HepG2 (cell line): ENCODE data around the gene CAMKK1. TPM values are rescaled to one million over a fixed set of nuclear protein-coding genes. Genes with fewer than 3 reads are reported as not detected.

Source experiments
- ATAC-seq: fragments of 200-7000 bp; cut with Tn5 transposase; 3 replicates; pipeline ENCODE4 v1.9.1; 2020; ENCODE audit warnings: mild to moderate bottlenecking, moderate library complexity
- BruUV-seq: library from RNA; stranded (reverse); fragments of 400-500 nt; replicated peaks from 2 replicates; lab custom pipeline; 2021; lab: Mats Ljungman, UMichigan
- CTCF ChIA-PET: fragments of 300-600 bp; formaldehyde crosslinking; extraction: SDS; loops from one replicate; lab custom pipeline; 2021; ENCODE audit warnings: low total read pairs, inconsistent platforms, low intra/inter-chr PET ratio; lab: Yijun Ruan, JAX
- POLR2A ChIA-PET: fragments of 350-600 bp; sonication (Branson Sonifier 250); formaldehyde crosslinking; loops from one replicate; lab custom pipeline; 2020; ENCODE audit warnings: antibody characterized with exemption, inconsistent platforms; lab: Yijun Ruan, JAX
- DNase-seq: peaks from one replicate; pipeline ENCODE4 v3.0.0-alpha.2; 2015; ENCODE audit warnings: low spot score
- FAIRE-seq: peaks from 3 replicates; lab custom pipeline; 2011; peaks lifted over from hg19 to GRCh38; lab: Jason Lieb, UNC
- H2AFZ ChIP-seq: one replicate; pipeline ENCODE4 v1.6.1; 2011; ENCODE audit warnings: low read length, inconsistent platforms
- H3K27ac ChIP-seq: fragments of 300-600 bp; 3 replicates; pipeline ENCODE4 v1.8.0; 2011; ENCODE audit warnings: mixed run types, mild to moderate bottlenecking, mixed read lengths, low read length, inconsistent platforms; ENCODE audit not compliant: insufficient read depth; ENCODE audit errors: extremely low read length
- H3K27me3 ChIP-seq, 2 experiments: fragments of 200-600 bp in 1 of 2; 2 replicates in 1 of 2; 3 replicates in 1 of 2; pipeline versions ENCODE4 v1.6.0 to v1.8.0; 2011; ENCODE audit warnings: low read length in 2 of 2, mild to moderate bottlenecking in 2 of 2, moderate library complexity in 2 of 2, inconsistent platforms in 1 of 2; ENCODE audit not compliant: insufficient read depth in 2 of 2, control insufficient read depth in 1 of 2
- H3K36me3 ChIP-seq, 2 experiments: fragments of 200-600 bp in 1 of 2; replicated peaks in 1 of 2; 2 replicates in 1 of 2; 3 replicates in 1 of 2; pipeline versions ENCODE4 v1.5.1 to v1.8.0; 2011; ENCODE audit warnings: low read length in 2 of 2, inconsistent platforms in 1 of 2; ENCODE audit not compliant: insufficient read depth in 2 of 2, control insufficient read depth in 1 of 2
- H3K4me1 ChIP-seq: 2 replicates; pipeline ENCODE4 v1.5.1; 2012; ENCODE audit warnings: low read length, inconsistent platforms; ENCODE audit not compliant: insufficient read depth
- H3K4me2 ChIP-seq: 2 replicates; pipeline ENCODE4 v1.6.0; 2011; ENCODE audit warnings: low read depth, low read length, inconsistent platforms
- H3K4me3 ChIP-seq, 3 experiments: fragments of 200-600 bp in 1 of 3; sonication (generic), shearing (Covaris generic) in 1 of 3; replicated peaks in 1 of 3; 2 replicates each; pipeline ENCODE4 v1.5.1; 2011 to 2016; ENCODE audit warnings: low read length in 3 of 3, inconsistent platforms in 2 of 3, low read depth in 2 of 3, mild to moderate bottlenecking in 2 of 3, control low read depth in 1 of 3, mixed read lengths in 1 of 3; ENCODE audit not compliant: insufficient read depth in 1 of 3
- H3K79me2 ChIP-seq: one replicate; pipeline ENCODE4 v1.6.1; 2011; ENCODE audit warnings: low read length, inconsistent platforms; ENCODE audit not compliant: insufficient read depth
- H3K9ac ChIP-seq: 2 replicates; pipeline ENCODE4 v1.6.0; 2011; ENCODE audit warnings: mild to moderate bottlenecking, low read depth, low read length, inconsistent platforms; ENCODE audit not compliant: insufficient read depth
- H3K9me3 ChIP-seq: 2 replicates; pipeline ENCODE4 v1.5.1; 2012; ENCODE audit warnings: mild to moderate bottlenecking, low read length
- H4K20me1 ChIP-seq: 2 replicates; pipeline ENCODE4 v1.6.0; 2011; ENCODE audit warnings: inconsistent platforms, mild to moderate bottlenecking, low read length, moderate library complexity; ENCODE audit not compliant: insufficient read depth
- CHD4 ChIP-seq: fragments of 200-600 bp; sonication (generic); IDR thresholded peaks from 2 replicates; pipeline ENCODE4 v1.7.0; 2017; ENCODE audit warnings: mild to moderate bottlenecking, low read length, borderline replicate concordance
- CREB1 ChIP-seq, 2 experiments: fragments of 450-650 bp in 1 of 2; IDR thresholded peaks; 2 replicates each; pipeline ENCODE4 v1.6.1; 2016 to 2017; ENCODE audit warnings: control low read depth in 1 of 2, mild to moderate bottlenecking in 1 of 2, missing compliant biosample characterization in 1 of 2, missing genetic modification characterization in 1 of 2
- HDAC2 ChIP-seq: sonication (generic); formaldehyde crosslinking; IDR thresholded peaks from 2 replicates; pipeline ENCODE4 v1.4.0; 2020; ENCODE audit warnings: missing genetic modification reagents
- HNF4G ChIP-seq, 2 experiments: sonication (generic) in 1 of 2; formaldehyde crosslinking in 1 of 2; IDR thresholded peaks; 2 replicates each; pipeline versions ENCODE4 v1.4.0 to v1.6.1; 2011 to 2020; ENCODE audit warnings: borderline replicate concordance in 2 of 2, low read depth in 2 of 2, mild to moderate bottlenecking in 2 of 2, low read length in 1 of 2, missing genetic modification reagents in 1 of 2, moderate library complexity in 1 of 2
- HOXA9 ChIP-seq: sonication (generic); formaldehyde crosslinking; IDR thresholded peaks from 2 replicates; pipeline ENCODE4 v1.8.1; 2022; ENCODE audit warnings: missing genetic modification reagents, mild to moderate bottlenecking, moderate library complexity, borderline replicate concordance
- PTBP1 ChIP-seq: fragments of 200-400 bp; formaldehyde crosslinking; IDR thresholded peaks from 2 replicates; pipeline ENCODE4 v1.6.1; 2018; ENCODE audit warnings: low read length, low read depth; ENCODE audit not compliant: poor library complexity, severe bottlenecking
- SP4 ChIP-seq: sonication (generic); formaldehyde crosslinking; IDR thresholded peaks from 2 replicates; pipeline ENCODE4 v1.8.1; 2023; ENCODE audit warnings: mild to moderate bottlenecking, missing genetic modification reagents
- TAF15 ChIP-seq: fragments of 200-400 bp; formaldehyde crosslinking; IDR thresholded peaks from one replicate; pipeline ENCODE4 v1.6.1; 2018; ENCODE audit warnings: mild to moderate bottlenecking, low read depth, low read length; ENCODE audit not compliant: poor library complexity, severe bottlenecking
- TCF12 ChIP-seq, 2 experiments: fragments of 450-650 bp in 1 of 2; sonication (generic) in 1 of 2; formaldehyde crosslinking in 1 of 2; IDR thresholded peaks; 2 replicates each; pipeline versions ENCODE4 v1.6.1 to v1.8.0; 2017 to 2022; ENCODE audit warnings: antibody characterized with exemption in 1 of 2, mild to moderate bottlenecking in 1 of 2, missing genetic modification reagents in 1 of 2, moderate library complexity in 1 of 2
- ZFP62 ChIP-seq: sonication (generic); formaldehyde crosslinking; IDR thresholded peaks from 2 replicates; pipeline ENCODE4 v1.4.0; 2020; ENCODE audit warnings: missing genetic modification reagents
- ZNF354B ChIP-seq: sonication (generic); formaldehyde crosslinking; IDR thresholded peaks from 2 replicates; pipeline ENCODE4 v1.8.0; 2022; ENCODE audit warnings: mild to moderate bottlenecking, missing genetic modification reagents
- ZNF615 ChIP-seq: sonication (generic); formaldehyde crosslinking; IDR thresholded peaks from 2 replicates; pipeline ENCODE4 v1.5.0; 2020; ENCODE audit warnings: mild to moderate bottlenecking, missing genetic modification reagents, borderline replicate concordance
- ZNF776 ChIP-seq: sonication (generic); formaldehyde crosslinking; IDR thresholded peaks from 2 replicates; pipeline ENCODE4 v1.4.0; 2020; ENCODE audit warnings: mild to moderate bottlenecking, missing genetic modification reagents
- WGBS: methylation state at CpG from one replicate; pipeline ENCODE4 v1.1.6; 2017; ENCODE audit warnings: low lambda C conversion rate; 5-methylcytosine and 5-hydroxymethylcytosine counted together
- in situ Hi-C: cut with HindIII; loops from 2 replicates; pipeline ENCODE4 v1.10.0; 2017; ENCODE audit warnings: low pct_unique_long_range_greater_than_20kb; ENCODE audit not compliant: extremely low pct_ligation_motif_present
- intact Hi-C: fragments of 100-400 bp; cut with micrococcal nuclease; formaldehyde crosslinking; loops from one replicate; pipeline ENCODE4 v1.10.0; 2022; ENCODE audit not compliant: unreplicated experiment
- polyA plus RNA-seq, 8 experiments: library from polyadenylated mRNA; depleted of rRNA in 3 of 8; stranded (reverse) in 7 of 8; unstranded in 1 of 8; fragments of >200 nt; fragmentation: Illumina TruSeq in 4 of 8; extraction: Trizol in 4 of 8; gene quantifications; 2 replicates each; pipeline versions ENCODE4 v1.2.1 to v1.2.3, GENCODE V29; 2011 to 2016; ENCODE audit warnings: low read depth in 4 of 8, missing spikeins in 1 of 8, mixed read lengths in 1 of 8; ENCODE audit not compliant: insufficient read depth in 1 of 8
- total RNA-seq, 5 experiments: library from RNA; depleted of rRNA; stranded (reverse); fragments of >200 nt; fragmentation: Illumina TruSeq; extraction: Trizol; gene quantifications; 2 replicates each; pipeline ENCODE4 v1.2.3, GENCODE V29; 2016; ENCODE audit warnings: low read depth in 1 of 5
- TF ChIP-seq, protein P1 (sequence below): sonication (generic); formaldehyde crosslinking; IDR thresholded peaks from 2 replicates; pipeline ENCODE4 v1.8.0; 2022; ENCODE audit warnings: mild to moderate bottlenecking, missing genetic modification reagents; ENCODE audit not compliant: insufficient replicate concordance
- TF ChIP-seq, protein P2 (sequence below): sonication (generic); formaldehyde crosslinking; IDR thresholded peaks from 2 replicates; pipeline ENCODE4 v1.9.0; 2021; ENCODE audit warnings: missing genetic modification reagents, borderline replicate concordance
- TF ChIP-seq, protein P3 (sequence below): sonication (generic); formaldehyde crosslinking; IDR thresholded peaks from 2 replicates; pipeline ENCODE4 v1.4.0; 2020; ENCODE audit warnings: missing genetic modification reagents

The CAMKK1 gene
- total and polyA plus RNA-seq, 2 of the 13 experiments (the other 11 are each of a cell fraction or from before 2014, with no cell fraction given), result 1.5 to 1.6 TPM

DNA sequence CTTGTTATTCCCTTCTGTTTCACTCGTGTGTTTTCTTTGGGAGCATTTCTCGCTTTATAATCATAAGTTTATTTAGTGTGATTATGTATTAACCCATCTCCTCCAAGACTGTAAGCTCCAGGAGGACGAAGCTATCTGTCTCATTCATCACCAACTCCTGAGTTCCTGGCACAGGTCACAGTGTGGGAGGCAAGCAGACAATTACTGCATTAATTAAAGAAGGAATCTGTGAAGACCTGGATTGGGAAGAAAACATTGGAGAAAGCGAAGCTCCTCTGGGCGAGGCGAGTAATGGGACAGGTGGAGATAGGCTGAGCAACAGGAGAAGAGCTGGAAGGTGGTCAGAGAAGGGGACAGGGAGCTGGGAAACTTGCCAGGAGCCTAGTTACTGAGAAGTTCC, 7.8 kb upstream of the CAMKK1 start:
- Histone ChIP-seq H3K9me3 (no peaks in the 10 kb centered on the region), H3K4me3 (no peak overlapping the region), H3K4me2 (no peak overlapping the region), H2AFZ (no peak overlapping the region), H3K79me2 (no peaks in the 10 kb centered on the region), H3K36me3 (no peaks in the 10 kb centered on the region), H4K20me1 (no peaks in the 10 kb centered on the region), H3K27ac (no peak overlapping the region), H3K27me3 (peaks cover 7 to 38% of the 10 kb centered on the region in 2 experiments), H3K9ac (no peak overlapping the region), H3K4me1 (peaks cover 27% of the 10 kb centered on the region)
- no peak for FAIRE-seq
- ATAC-seq, result no peak
- WGBS, result 63% methylated on average over 6 of the region's 6 CpGs
- CTCF ChIA-PET, result no interaction called here
- POLR2A ChIA-PET, result interaction anchor here (0.9 kb wide), 1 partner anchor 55 kb away, joined by 3 read pairs; no protein-coding TSS in a partner anchor
- intact Hi-C loops, result loop anchor here (10.0 kb wide), 1 partner anchor 166 kb away; no protein-coding TSS in a partner anchor
- TF ChIP-seq ZNF776 (CRISPR knock-in tag) (no peak), ZNF354B (CRISPR knock-in tag) (no peak), TCF12 (IDR thresholded peaks at IDR 0.05) (no peak), TCF12 (CRISPR knock-in tag; IDR thresholded peaks at IDR 0.05) (no peak), TAF15 (no peak), CHD4 (no peak), PTBP1 (no peak), ZFP62 (CRISPR knock-in tag) (no peak), HDAC2 (no peak), HOXA9 (no peak), HNF4G (IDR thresholded peaks at IDR 0.05; ENCODE audit: borderline replicate concordance, low read depth, low read length) (no peak), HNF4G (CRISPR knock-in tag; IDR thresholded peaks at IDR 0.05; ENCODE audit: borderline replicate concordance, low read depth) (no peak), CREB1 (IDR thresholded peaks at IDR 0.05) (no peak), CREB1 (CRISPR knock-in tag; IDR thresholded peaks at IDR 0.05) (no peak), ZNF615 (CRISPR knock-in tag) (no peak), SP4 (CRISPR knock-in tag) (no peak)
- TF ChIP-seq, protein P1, sequence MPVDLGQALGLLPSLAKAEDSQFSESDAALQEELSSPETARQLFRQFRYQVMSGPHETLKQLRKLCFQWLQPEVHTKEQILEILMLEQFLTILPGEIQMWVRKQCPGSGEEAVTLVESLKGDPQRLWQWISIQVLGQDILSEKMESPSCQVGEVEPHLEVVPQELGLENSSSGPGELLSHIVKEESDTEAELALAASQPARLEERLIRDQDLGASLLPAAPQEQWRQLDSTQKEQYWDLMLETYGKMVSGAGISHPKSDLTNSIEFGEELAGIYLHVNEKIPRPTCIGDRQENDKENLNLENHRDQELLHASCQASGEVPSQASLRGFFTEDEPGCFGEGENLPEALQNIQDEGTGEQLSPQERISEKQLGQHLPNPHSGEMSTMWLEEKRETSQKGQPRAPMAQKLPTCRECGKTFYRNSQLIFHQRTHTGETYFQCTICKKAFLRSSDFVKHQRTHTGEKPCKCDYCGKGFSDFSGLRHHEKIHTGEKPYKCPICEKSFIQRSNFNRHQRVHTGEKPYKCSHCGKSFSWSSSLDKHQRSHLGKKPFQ (CRISPR knock-in tag), result no peak
- TF ChIP-seq, protein P2, sequence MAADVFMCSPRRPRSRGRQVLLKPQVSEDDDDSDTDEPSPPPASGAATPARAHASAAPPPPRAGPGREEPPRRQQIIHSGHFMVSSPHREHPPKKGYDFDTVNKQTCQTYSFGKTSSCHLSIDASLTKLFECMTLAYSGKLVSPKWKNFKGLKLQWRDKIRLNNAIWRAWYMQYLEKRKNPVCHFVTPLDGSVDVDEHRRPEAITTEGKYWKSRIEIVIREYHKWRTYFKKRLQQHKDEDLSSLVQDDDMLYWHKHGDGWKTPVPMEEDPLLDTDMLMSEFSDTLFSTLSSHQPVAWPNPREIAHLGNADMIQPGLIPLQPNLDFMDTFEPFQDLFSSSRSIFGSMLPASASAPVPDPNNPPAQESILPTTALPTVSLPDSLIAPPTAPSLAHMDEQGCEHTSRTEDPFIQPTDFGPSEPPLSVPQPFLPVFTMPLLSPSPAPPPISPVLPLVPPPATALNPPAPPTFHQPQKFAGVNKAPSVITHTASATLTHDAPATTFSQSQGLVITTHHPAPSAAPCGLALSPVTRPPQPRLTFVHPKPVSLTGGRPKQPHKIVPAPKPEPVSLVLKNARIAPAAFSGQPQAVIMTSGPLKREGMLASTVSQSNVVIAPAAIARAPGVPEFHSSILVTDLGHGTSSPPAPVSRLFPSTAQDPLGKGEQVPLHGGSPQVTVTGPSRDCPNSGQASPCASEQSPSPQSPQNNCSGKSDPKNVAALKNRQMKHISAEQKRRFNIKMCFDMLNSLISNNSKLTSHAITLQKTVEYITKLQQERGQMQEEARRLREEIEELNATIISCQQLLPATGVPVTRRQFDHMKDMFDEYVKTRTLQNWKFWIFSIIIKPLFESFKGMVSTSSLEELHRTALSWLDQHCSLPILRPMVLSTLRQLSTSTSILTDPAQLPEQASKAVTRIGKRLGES (CRISPR knock-in tag), result no peak
- TF ChIP-seq, protein P3, sequence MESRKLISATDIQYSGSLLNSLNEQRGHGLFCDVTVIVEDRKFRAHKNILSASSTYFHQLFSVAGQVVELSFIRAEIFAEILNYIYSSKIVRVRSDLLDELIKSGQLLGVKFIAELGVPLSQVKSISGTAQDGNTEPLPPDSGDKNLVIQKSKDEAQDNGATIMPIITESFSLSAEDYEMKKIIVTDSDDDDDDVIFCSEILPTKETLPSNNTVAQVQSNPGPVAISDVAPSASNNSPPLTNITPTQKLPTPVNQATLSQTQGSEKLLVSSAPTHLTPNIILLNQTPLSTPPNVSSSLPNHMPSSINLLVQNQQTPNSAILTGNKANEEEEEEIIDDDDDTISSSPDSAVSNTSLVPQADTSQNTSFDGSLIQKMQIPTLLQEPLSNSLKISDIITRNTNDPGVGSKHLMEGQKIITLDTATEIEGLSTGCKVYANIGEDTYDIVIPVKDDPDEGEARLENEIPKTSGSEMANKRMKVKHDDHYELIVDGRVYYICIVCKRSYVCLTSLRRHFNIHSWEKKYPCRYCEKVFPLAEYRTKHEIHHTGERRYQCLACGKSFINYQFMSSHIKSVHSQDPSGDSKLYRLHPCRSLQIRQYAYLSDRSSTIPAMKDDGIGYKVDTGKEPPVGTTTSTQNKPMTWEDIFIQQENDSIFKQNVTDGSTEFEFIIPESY, result no peak
- in situ Hi-C loops, result loop anchor here (10.0 kb wide), 1 partner anchor 166 kb away; no protein-coding TSS in a partner anchor
- no peak for DNase-seq
- BruUV-seq, result no TSS peak
